GM12875 (cell line): ENCODE results near the gene ACYP1.

Experiments
- H3K4me3 ChIP-seq: one replicate; pipeline ENCODE4 v1.5.1; 2011; ENCODE audit warnings: low read depth, low read length, control low read depth
- TF ChIP-seq, protein P1 (sequence below): IDR thresholded peaks from 2 replicates; pipeline ENCODE4 v1.5.1; 2011; ENCODE audit warnings: low read depth, mild to moderate bottlenecking, control low read depth, inconsistent platforms, low read length, moderate library complexity, borderline replicate concordance; ENCODE audit not compliant: insufficient read depth

Gene ACYP1

GRCh38 chr14:75049136-75049535, 14.7 kb downstream of the ACYP1 start:
- TF ChIP-seq, protein P1, sequence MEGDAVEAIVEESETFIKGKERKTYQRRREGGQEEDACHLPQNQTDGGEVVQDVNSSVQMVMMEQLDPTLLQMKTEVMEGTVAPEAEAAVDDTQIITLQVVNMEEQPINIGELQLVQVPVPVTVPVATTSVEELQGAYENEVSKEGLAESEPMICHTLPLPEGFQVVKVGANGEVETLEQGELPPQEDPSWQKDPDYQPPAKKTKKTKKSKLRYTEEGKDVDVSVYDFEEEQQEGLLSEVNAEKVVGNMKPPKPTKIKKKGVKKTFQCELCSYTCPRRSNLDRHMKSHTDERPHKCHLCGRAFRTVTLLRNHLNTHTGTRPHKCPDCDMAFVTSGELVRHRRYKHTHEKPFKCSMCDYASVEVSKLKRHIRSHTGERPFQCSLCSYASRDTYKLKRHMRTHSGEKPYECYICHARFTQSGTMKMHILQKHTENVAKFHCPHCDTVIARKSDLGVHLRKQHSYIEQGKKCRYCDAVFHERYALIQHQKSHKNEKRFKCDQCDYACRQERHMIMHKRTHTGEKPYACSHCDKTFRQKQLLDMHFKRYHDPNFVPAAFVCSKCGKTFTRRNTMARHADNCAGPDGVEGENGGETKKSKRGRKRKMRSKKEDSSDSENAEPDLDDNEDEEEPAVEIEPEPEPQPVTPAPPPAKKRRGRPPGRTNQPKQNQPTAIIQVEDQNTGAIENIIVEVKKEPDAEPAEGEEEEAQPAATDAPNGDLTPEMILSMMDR = no peak
- H3K4me3 ChIP-seq = no peak overlapping the region

- no peak overlapping the region for H3K4me3 ChIP-seq
- TF ChIP-seq, protein P1 = no peak
Measured at GRCh38 chr14:75048101-75048500, 15.7 kb downstream of the ACYP1 start.

DNA sequence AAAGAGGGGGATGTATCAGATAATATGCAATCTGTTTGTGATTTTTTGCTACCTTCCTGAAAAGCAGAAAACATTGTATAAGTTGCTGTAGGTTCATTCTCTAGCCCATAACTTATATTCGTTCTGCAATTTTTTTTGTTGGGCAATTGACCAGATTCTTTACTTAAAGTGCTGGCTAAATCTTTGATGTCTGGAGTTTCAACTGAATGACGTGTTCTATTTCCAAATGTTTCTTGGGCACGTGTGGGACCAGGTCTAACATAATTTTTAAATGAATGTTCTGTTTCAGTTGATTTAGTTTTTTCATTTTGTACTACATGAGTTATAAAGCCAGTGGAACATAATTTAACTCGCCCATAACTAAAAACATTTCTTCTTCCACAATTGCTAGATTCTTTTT, 16.3 kb downstream of the ACYP1 start:
- H3K4me3 ChIP-seq = no peak overlapping the region
- TF ChIP-seq, protein P1 = no peak

- TF ChIP-seq, protein P1 = no peak
- H3K4me3 ChIP-seq = no peak overlapping the region
Measured at GRCh38 chr14:75046899-75047298, 16.9 kb downstream of the ACYP1 start.

GRCh38 chr14:75046275-75046674, 17.5 kb downstream of the ACYP1 start:
- H3K4me3 ChIP-seq = no peak overlapping the region
- TF ChIP-seq, protein P1 = no peak

GRCh38 chr14:75044752-75045151, 19.1 kb downstream of the ACYP1 start:
- no peak overlapping the region for H3K4me3 ChIP-seq
- TF ChIP-seq, protein P1 = no peak

DNA sequence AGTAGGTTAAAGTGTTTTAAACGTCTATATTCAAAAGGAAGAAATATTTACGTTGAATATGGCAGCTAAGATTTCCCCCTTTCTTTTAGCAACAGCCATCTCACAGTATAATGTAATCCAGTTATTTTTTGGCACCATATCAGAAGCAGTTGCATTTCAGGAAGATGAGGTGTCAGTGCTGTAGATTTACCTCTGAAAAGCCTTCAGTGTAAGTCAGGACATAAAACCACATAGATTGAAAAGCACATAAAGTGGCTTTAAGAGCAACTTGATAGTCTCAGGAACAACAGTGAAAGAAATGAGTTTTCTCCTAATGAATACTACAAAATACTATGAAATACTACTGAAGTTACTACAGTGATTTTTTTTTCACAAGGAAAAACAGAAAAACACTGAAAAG, 19.5 kb downstream of the ACYP1 start:
- TF ChIP-seq, protein P1 = no peak

More for the DNA sequence above, 19.5 kb downstream of the ACYP1 start:
- no peak overlapping the region for H3K4me3 ChIP-seq
